Effector memory CD4-positive, alpha-beta T cell (primary cell): ENCODE results near the gene AP4B1.

Experiments used
- DNase-seq, 3 donors: peaks; one replicate each; pipeline ENCODE4 v3.0.0-alpha.2; 2020
- H3K27ac ChIP-seq: 2 replicates; pipeline ENCODE4 v1.7.0; 2013; ENCODE audit warnings: mild to moderate bottlenecking, low read length, moderate library complexity; ENCODE audit not compliant: insufficient read depth, poor library complexity, severe bottlenecking
- H3K27me3 ChIP-seq: replicated peaks from 2 replicates; pipeline ENCODE4 v1.7.0; 2013; ENCODE audit warnings: mild to moderate bottlenecking, low read length; ENCODE audit not compliant: insufficient read depth, control insufficient read depth, poor library complexity, severe bottlenecking
- H3K36me3 ChIP-seq: 2 replicates; pipeline ENCODE4 v1.7.0; 2013; ENCODE audit warnings: mild to moderate bottlenecking, low read length, moderate library complexity; ENCODE audit not compliant: control insufficient read depth, insufficient read depth
- H3K4me1 ChIP-seq: 2 replicates; pipeline ENCODE4 v1.7.0; 2013; ENCODE audit warnings: low read length, mild to moderate bottlenecking; ENCODE audit not compliant: control insufficient read depth, insufficient read depth, poor library complexity, severe bottlenecking
- H3K4me3 ChIP-seq: 2 replicates; pipeline ENCODE4 v1.7.0; 2013; ENCODE audit warnings: low read length, low read depth, mild to moderate bottlenecking; ENCODE audit not compliant: insufficient read depth, poor library complexity, severe bottlenecking
- H3K9me3 ChIP-seq: 2 replicates; pipeline ENCODE4 v1.7.0; 2013; ENCODE audit warnings: mild to moderate bottlenecking, low read length, moderate library complexity; ENCODE audit not compliant: control insufficient read depth

Gene AP4B1

GRCh38 chr1:113898241-113898814 is 6.3 kb downstream of the AP4B1 start:
- H3K4me1 ChIP-seq: peaks cover 4% of the 10 kb centered on the region
- H3K27me3 ChIP-seq: no peaks in the 10 kb centered on the region
- no peak for DNase-seq
- no peaks in the 10 kb centered on the region for H3K9me3 ChIP-seq
- H3K27ac ChIP-seq: no peak overlapping the region
- no peak overlapping the region for H3K4me3 ChIP-seq
- H3K36me3 ChIP-seq: peaks cover 53% of the 10 kb centered on the region

- no peak for DNase-seq
- Histone ChIP-seq H3K27me3 (no peaks in the 10 kb centered on the region), H3K27ac (no peak overlapping the region), H3K36me3 (peaks cover 56% of the 10 kb centered on the region), H3K4me1 (no peaks in the 10 kb centered on the region), H3K9me3 (no peaks in the 10 kb centered on the region), H3K4me3 (no peak overlapping the region)
Observed at GRCh38 chr1:113895961-113896360, 8.6 kb downstream of the AP4B1 start.

- Histone ChIP-seq H3K36me3 (peaks cover 52% of the 10 kb centered on the region), H3K27ac (no peak overlapping the region), H3K27me3 (no peaks in the 10 kb centered on the region), H3K4me3 (no peak overlapping the region), H3K9me3 (no peaks in the 10 kb centered on the region), H3K4me1 (no peaks in the 10 kb centered on the region)
- DNase-seq: no peak
Observed at GRCh38 chr1:113895098-113895497, 9.5 kb downstream of the AP4B1 start.

- H3K27ac ChIP-seq: no peak overlapping the region
- H3K4me1 ChIP-seq: no peaks in the 10 kb centered on the region
- no peak overlapping the region for H3K4me3 ChIP-seq
- no peaks in the 10 kb centered on the region for H3K27me3 ChIP-seq
- no peaks in the 10 kb centered on the region for H3K9me3 ChIP-seq
- peaks cover 41% of the 10 kb centered on the region for H3K36me3 ChIP-seq
- no peak for DNase-seq
Observed at GRCh38 chr1:113893267-113893666, 11.3 kb downstream of the AP4B1 start.

- Histone ChIP-seq H3K27ac (no peak overlapping the region), H3K4me3 (no peak overlapping the region), H3K36me3 (peaks cover 27% of the 10 kb centered on the region), H3K9me3 (no peaks in the 10 kb centered on the region), H3K4me1 (peaks cover 13% of the 10 kb centered on the region), H3K27me3 (no peaks in the 10 kb centered on the region)
- no peak for DNase-seq
Observed at GRCh38 chr1:113891631-113892220, 12.9 kb downstream of the AP4B1 start.

- Histone ChIP-seq H3K36me3 (peaks cover 18% of the 10 kb centered on the region), H3K4me1 (peaks cover 13% of the 10 kb centered on the region), H3K27ac (no peak overlapping the region), H3K27me3 (no peaks in the 10 kb centered on the region), H3K4me3 (no peak overlapping the region), H3K9me3 (no peaks in the 10 kb centered on the region)
- DNase-seq: no peak
Observed at GRCh38 chr1:113890816-113891215, 13.8 kb downstream of the AP4B1 start.

- Histone ChIP-seq H3K9me3 (no peaks in the 10 kb centered on the region), H3K4me1 (peaks cover 13% of the 10 kb centered on the region), H3K4me3 (no peak within 1 kb of the TSS), H3K36me3 (no peaks in the 10 kb centered on the region), H3K27me3 (no peaks in the 10 kb centered on the region), H3K27ac (no peak within 1 kb of the TSS)
- no peak for DNase-seq
Observed at GRCh38 chr1:113887402-113888175, 17.0 kb downstream of the AP4B1 start, which contains the start of gene BCL2L15. Gene BCL2L15, minus strand, starts transcription at chr1:113887581. Its CDS starts 206 bp downstream, at chr1:113887375.

GRCh38 chr1:113886417-113887401 is 17.9 kb downstream of the AP4B1 start:
- no peaks in the 10 kb centered on the region for H3K27me3 ChIP-seq
- no peaks in the 10 kb centered on the region for H3K36me3 ChIP-seq
- H3K4me3 ChIP-seq: no peak overlapping the region
- H3K4me1 ChIP-seq: peaks cover 13% of the 10 kb centered on the region
- no peak overlapping the region for H3K27ac ChIP-seq
- no peaks in the 10 kb centered on the region for H3K9me3 ChIP-seq
- no peak for DNase-seq

GRCh38 chr1:113881661-113882060 is 22.9 kb downstream of the AP4B1 start:
- Histone ChIP-seq H3K27me3 (no peaks in the 10 kb centered on the region), H3K4me1 (peaks cover 12% of the 10 kb centered on the region), H3K9me3 (no peaks in the 10 kb centered on the region), H3K36me3 (no peaks in the 10 kb centered on the region), H3K4me3 (no peak overlapping the region), H3K27ac (no peak overlapping the region)
- DNase-seq: no peak
